PFSK-1 (cell line): Measurements from ENCODE around the gene BEND6.

Experiments used
- POLR2AphosphoS5 ChIP-seq: IDR thresholded peaks from 2 replicates; pipeline ENCODE4 v1.6.1; 2012; ENCODE audit warnings: low read depth, mild to moderate bottlenecking, control low read depth, low read length, moderate library complexity
- SIN3A ChIP-seq: IDR thresholded peaks from 2 replicates; pipeline ENCODE4 v1.6.1; 2012; ENCODE audit warnings: mild to moderate bottlenecking, low read length, moderate library complexity, borderline replicate concordance; ENCODE audit not compliant: insufficient read depth

DNA sequence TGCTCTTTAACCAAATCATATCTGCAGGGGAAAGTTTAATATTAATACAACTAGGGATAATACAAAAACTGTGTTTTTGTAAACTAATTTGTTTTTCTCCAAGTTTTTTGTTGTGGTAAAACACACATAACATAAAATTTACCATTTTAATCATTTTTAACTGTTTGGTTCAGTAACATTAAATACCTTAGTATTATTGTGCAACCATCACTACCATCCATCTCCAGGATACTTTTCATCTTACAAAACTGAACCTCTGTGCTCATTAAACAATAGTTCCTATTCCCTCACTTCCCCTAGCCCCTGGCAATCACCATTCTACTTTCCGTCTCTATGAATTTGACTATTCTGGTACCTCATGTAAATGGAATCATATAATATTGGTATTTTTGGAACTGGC lies 15.9 kb downstream of the BEND6 start:
- no peak for TF ChIP-seq POLR2AphosphoS5
- no peak for TF ChIP-seq SIN3A
